Lower leg skin (tissue), 4 donors: Measurements from ENCODE around the gene NGLY1. TPM values are rescaled to one million over a fixed set of nuclear protein-coding genes. Genes with fewer than 3 reads are reported as not detected.

ENCODE experiments used
- DNase-seq, 2 donors: peaks; one replicate each; pipeline ENCODE4 v3.0.0-alpha.2; 2019; ENCODE audit warnings: low spot score in 2 of 2
- H3K4me3 ChIP-seq: fragments of 200-600 bp; sonication (generic); 2 replicates; pipeline ENCODE4 v1.5.1; 2017; ENCODE audit warnings: mild to moderate bottlenecking, low read depth; ENCODE audit not compliant: poor library complexity, severe bottlenecking
- CTCF ChIP-seq, 3 donors: fragments of 450-650 bp; IDR thresholded peaks; one replicate each; pipeline ENCODE4 v1.5.1; 2016; ENCODE audit warnings: antibody characterized with exemption in 3 of 3, mild to moderate bottlenecking in 3 of 3, moderate library complexity in 2 of 3
- POLR2A ChIP-seq, 2 donors: fragments of 450-650 bp; IDR thresholded peaks; one replicate each; pipeline ENCODE4 v1.6.1; 2016 to 2017; ENCODE audit warnings: antibody characterized with exemption in 2 of 2, mild to moderate bottlenecking in 1 of 2, moderate library complexity in 1 of 2
- WGBS, 2 donors: methylation state at CpG; one replicate each; pipeline ENCODE4 v1.1.5; 2018; 5-methylcytosine and 5-hydroxymethylcytosine counted together
- intact Hi-C: fragments of 100-400 bp; cut with DNase I; formaldehyde crosslinking; loops from one replicate; pipeline ENCODE4 v1.15.0; 2023; ENCODE audit warnings: low total_unique reads
- total RNA-seq, 4 donors: library from RNA; depleted of rRNA; stranded (reverse); fragments of >200 nt; gene quantifications; one replicate each; pipeline ENCODE4 v1.1.0, GENCODE V29; 2016

The NGLY1 gene
- total RNA-seq, 4 donors from 2014 or later: 10.2 to 21.1 (median 17.0) TPM

GRCh38 chr3:25817107-25817506, 33.9 kb upstream of the NGLY1 start:
- H3K4me3 ChIP-seq: no peak overlapping the region
- WGBS, 2 donors: 34 to 51% methylated on average over 1 of the region's 1 CpG
- no peak for TF ChIP-seq POLR2A (IDR thresholded peaks at IDR 0.05)
- intact Hi-C loops: no loop called here
- no peak for DNase-seq

GRCh38 chr3:25812644-25813043, 29.4 kb upstream of the NGLY1 start:
- 86 to 94% methylated on average over 4 of the region's 4 CpGs for WGBS, 2 donors
- TF ChIP-seq CTCF (IDR thresholded peaks at IDR 0.05) (no peak), POLR2A (IDR thresholded peaks at IDR 0.05) (no peak)
- DNase-seq: no peak
- intact Hi-C loops: no loop called here
- H3K4me3 ChIP-seq: no peak overlapping the region

- no peak overlapping the region for H3K4me3 ChIP-seq
- WGBS, 2 donors: 87 to 88% methylated on average over 1 of the region's 1 CpG
- TF ChIP-seq POLR2A (IDR thresholded peaks at IDR 0.05) (no peak), CTCF (IDR thresholded peaks at IDR 0.05) (no peak)
- DNase-seq: no peak
- intact Hi-C loops: no loop called here
Observed at GRCh38 chr3:25804676-25805075, 21.4 kb upstream of the NGLY1 start.

GRCh38 chr3:25803833-25804232, 20.6 kb upstream of the NGLY1 start:
- 86 to 89% methylated on average over 2 of the region's 2 CpGs for WGBS, 2 donors
- TF ChIP-seq POLR2A (IDR thresholded peaks at IDR 0.05) (no peak), CTCF (IDR thresholded peaks at IDR 0.05) (no peak)
- intact Hi-C loops: no loop called here
- DNase-seq: no peak
- no peak overlapping the region for H3K4me3 ChIP-seq

GRCh38 chr3:25801786-25802185, 18.5 kb upstream of the NGLY1 start:
- WGBS, 2 donors: 80 to 91% methylated on average over 3 of the region's 3 CpGs
- intact Hi-C loops: no loop called here
- H3K4me3 ChIP-seq: no peak overlapping the region
- TF ChIP-seq CTCF (IDR thresholded peaks at IDR 0.05): no peak
- no peak for TF ChIP-seq POLR2A (IDR thresholded peaks at IDR 0.05)
- no peak for DNase-seq

GRCh38 chr3:25789596-25790556, 6.6 kb upstream of the NGLY1 start, which contains the start of gene OXSM:
Gene OXSM, plus strand, starts transcription at chr3:25790090. Its CDS starts 931 bp downstream, at chr3:25791021.
- intact Hi-C loops: no loop called here
- no peak for TF ChIP-seq POLR2A (IDR thresholded peaks at IDR 0.05)
- TF ChIP-seq CTCF (IDR thresholded peaks at IDR 0.05): no peak
- DNase-seq: peak; percentile 75 to 96
- WGBS, 2 donors: 0 to 1% methylated on average over 56 of the region's 56 CpGs
- peak within 1 kb of the TSS; percentile 63 for H3K4me3 ChIP-seq
